Activated CD8-positive, alpha-beta memory T cell treated with anti-CD3 and anti-CD28 coated beads for 48 hours (primary cell): ENCODE data around the gene CCNO.

Experiments
- DNase-seq, 3 experiments: peaks; one replicate each; pipeline ENCODE4 v3.0.0-alpha.2; 2020; ENCODE audit warnings: low read depth in 2 of 3, low spot score in 2 of 3

Gene CCNO

DNA sequence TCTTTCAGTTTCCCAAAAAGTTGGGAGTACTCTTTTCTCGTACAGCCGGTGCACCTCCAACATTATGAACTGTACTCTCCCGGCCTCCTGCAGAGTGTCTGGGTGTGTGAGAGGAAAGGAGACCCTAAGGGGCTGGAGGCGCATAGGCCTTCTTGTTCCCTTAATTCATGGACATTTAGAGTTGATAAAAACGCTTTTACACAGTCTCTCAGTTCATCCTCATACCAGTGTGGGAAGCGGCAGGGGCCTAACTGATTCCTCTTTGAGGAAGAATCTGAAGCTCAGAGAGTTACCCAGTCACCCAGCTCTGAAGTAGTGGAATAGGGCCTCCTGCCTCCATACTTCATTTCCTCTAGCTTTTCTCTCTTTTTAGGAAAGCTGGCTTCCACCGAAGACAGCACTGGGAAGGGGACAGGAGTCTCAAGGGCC lies 9.6 kb downstream of the CCNO start:
- DNase-seq, result no peak

- DNase-seq, result no peak
Observed at GRCh38 chr5:55222985-55223811, 10.2 kb downstream of the CCNO start.

GRCh38 chr5:55222092-55222984 lies 11.1 kb downstream of the CCNO start:
- DNase-seq, result no peak

- DNase-seq, result no peak
Observed at GRCh38 chr5:55220433-55221185, 12.8 kb downstream of the CCNO start.

DNA sequence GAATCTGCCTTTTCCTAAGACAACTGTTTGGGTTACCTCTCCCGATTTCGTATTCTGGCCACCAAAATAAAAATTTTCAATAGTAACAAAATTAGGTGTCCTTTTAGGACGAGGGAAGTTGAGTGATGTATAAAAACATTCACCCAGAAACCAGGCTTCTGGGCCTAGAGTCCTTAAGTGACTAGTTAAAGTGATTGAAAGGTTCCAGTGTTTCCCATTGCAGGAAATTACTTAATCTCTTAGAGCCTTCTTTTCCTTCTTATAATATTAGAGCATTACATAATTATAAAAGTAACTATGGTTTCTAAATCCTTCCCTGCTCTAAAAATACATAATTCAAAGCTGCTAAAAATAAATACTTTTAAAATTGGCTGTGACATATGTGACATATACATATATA lies 13.6 kb downstream of the CCNO start:
- DNase-seq, result no peak

- DNase-seq, result no peak
Observed at GRCh38 chr5:55218967-55219366, 14.4 kb downstream of the CCNO start.

DNA sequence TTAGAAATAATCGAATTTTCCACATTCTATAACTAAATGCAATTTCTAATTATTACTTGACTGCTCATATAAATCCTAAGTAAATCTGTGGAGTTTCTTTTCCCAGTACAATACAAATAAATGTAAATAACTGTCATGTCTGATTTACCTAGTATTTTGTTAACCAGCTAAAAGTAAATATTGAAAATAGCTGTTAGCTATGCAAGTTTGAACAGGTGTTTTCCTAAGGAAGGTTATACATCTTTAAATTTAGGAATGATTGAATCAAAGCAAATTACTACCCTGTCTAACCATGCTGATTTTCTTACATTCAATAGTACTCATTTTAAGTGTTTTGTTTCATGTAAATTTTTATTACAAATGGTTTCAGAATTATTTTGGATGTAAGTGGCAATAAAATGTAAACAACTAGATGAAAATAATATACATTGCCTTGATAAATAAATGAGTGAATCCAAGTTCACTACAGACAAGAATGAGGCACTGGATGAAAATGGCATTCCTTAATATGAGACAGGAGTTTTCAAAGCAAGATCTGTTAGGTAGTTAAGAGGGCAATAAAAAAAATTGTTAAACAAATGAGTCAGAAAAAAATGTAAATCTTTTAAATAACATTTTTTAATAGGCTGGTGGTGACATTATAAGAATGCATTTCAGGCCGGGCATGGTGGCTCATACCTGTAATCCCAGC lies 22.1 kb downstream of the CCNO start:
- DNase-seq, result no peak

DNA sequence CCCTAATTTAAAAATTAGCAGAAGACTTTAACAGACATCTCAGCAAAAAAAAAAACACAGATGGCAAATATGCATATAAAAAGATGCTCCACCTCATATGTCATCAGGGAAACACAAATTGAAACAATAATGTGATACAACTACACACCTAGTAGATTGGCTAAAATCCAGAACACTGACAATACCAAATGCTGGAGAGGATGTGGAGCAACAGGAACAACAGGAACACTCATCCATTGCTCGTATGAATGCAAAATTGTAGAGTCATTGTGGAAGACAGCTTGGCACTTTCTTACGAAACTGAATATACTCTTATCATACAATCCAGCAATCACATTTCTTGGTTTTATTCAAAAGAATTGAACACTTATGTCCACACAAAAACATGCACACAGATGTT lies 28.4 kb downstream of the CCNO start:
- DNase-seq, result no peak

DNA sequence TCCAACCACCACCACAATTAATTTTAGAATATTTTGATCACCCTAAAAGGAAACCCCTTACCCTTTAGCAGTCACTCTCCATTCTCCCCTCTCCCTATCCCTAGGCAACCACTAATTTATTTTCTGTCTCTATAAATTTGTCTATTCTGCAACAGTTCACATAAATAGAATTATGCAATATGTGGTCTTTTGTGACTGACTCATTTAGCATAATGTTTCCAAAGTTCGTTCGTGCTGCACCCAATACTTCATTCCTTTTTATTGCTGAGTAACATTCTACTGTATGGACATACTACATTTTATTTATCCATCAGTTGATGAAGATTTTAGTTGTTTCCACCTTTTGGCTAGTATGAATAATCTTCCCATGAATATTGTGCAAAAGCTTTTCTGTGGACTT lies 42.2 kb downstream of the CCNO start:
- no peak for DNase-seq

GRCh38 chr5:55188656-55189540 lies 44.5 kb downstream of the CCNO start:
- DNase-seq, result no peak

- no peak for DNase-seq
Observed at GRCh38 chr5:55187370-55187769, 46.0 kb downstream of the CCNO start.
